PFSK-1 (cell line): ENCODE measurements around the gene SRD5A3.

ENCODE experiments used
- POLR2AphosphoS5 ChIP-seq: IDR thresholded peaks from 2 replicates; pipeline ENCODE4 v1.6.1; 2012; ENCODE audit warnings: low read depth, mild to moderate bottlenecking, control low read depth, low read length, moderate library complexity
- SIN3A ChIP-seq: IDR thresholded peaks from 2 replicates; pipeline ENCODE4 v1.6.1; 2012; ENCODE audit warnings: mild to moderate bottlenecking, low read length, moderate library complexity, borderline replicate concordance; ENCODE audit not compliant: insufficient read depth
- TAF1 ChIP-seq: IDR thresholded peaks from 2 replicates; pipeline ENCODE4 v1.6.1; 2012; ENCODE audit warnings: low read length, control low read depth, borderline replicate concordance; ENCODE audit not compliant: insufficient read depth
- TF ChIP-seq, protein P1 (sequence below), 2 experiments: IDR thresholded peaks; 2 replicates each; pipeline versions ENCODE4 v1.6.1 to v1.8.0; 2011 to 2012; ENCODE audit warnings: low read depth in 2 of 2, low read length in 2 of 2, control low read depth in 1 of 2, inconsistent platforms in 1 of 2, mild to moderate bottlenecking in 1 of 2, moderate library complexity in 1 of 2; ENCODE audit not compliant: insufficient read depth in 1 of 2

DNA sequence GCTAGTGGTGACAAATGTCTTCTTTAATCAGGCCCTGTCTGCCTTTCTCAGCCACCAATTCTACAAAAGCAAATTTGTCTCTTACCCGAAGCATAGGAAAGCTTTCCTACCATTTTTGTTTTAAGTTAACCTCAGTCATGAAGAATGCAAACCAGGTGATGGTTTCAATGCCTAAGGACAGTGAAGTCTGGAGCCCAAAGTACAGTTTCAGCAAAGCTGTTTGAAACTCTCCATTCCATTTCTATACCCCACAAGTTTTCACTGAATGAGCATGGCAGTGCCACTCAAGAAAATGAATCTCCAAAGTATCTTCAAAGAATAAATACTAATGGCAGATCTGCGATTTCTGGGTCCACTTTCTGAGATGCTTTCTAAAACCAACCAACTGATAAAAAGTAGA, 23.9 kb downstream of the SRD5A3 start:
- TF ChIP-seq POLR2AphosphoS5 (no peak), SIN3A (no peak), TAF1 (no peak)
- TF ChIP-seq, protein P1, sequence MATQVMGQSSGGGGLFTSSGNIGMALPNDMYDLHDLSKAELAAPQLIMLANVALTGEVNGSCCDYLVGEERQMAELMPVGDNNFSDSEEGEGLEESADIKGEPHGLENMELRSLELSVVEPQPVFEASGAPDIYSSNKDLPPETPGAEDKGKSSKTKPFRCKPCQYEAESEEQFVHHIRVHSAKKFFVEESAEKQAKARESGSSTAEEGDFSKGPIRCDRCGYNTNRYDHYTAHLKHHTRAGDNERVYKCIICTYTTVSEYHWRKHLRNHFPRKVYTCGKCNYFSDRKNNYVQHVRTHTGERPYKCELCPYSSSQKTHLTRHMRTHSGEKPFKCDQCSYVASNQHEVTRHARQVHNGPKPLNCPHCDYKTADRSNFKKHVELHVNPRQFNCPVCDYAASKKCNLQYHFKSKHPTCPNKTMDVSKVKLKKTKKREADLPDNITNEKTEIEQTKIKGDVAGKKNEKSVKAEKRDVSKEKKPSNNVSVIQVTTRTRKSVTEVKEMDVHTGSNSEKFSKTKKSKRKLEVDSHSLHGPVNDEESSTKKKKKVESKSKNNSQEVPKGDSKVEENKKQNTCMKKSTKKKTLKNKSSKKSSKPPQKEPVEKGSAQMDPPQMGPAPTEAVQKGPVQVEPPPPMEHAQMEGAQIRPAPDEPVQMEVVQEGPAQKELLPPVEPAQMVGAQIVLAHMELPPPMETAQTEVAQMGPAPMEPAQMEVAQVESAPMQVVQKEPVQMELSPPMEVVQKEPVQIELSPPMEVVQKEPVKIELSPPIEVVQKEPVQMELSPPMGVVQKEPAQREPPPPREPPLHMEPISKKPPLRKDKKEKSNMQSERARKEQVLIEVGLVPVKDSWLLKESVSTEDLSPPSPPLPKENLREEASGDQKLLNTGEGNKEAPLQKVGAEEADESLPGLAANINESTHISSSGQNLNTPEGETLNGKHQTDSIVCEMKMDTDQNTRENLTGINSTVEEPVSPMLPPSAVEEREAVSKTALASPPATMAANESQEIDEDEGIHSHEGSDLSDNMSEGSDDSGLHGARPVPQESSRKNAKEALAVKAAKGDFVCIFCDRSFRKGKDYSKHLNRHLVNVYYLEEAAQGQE (IDR thresholded peaks at IDR 0.05; ENCODE audit: insufficient read depth in 1 of 2, low read depth in 2 of 2, low read length in 2 of 2) = no peak
